HUES48 (cell line): Measurements from ENCODE around the gene STMN3.

Source experiments
- H3K27ac ChIP-seq: one replicate; pipeline ENCODE4 v1.7.0; 2013; ENCODE audit warnings: low read depth, low read length, inconsistent platforms
- H3K27me3 ChIP-seq: 2 replicates; pipeline ENCODE4 v1.6.1; 2013; ENCODE audit warnings: mild to moderate bottlenecking, low read length; ENCODE audit not compliant: control insufficient read depth, insufficient read depth
- H3K36me3 ChIP-seq: 2 replicates; pipeline ENCODE4 v1.6.1; 2013; ENCODE audit warnings: low read length; ENCODE audit not compliant: control insufficient read depth, insufficient read depth
- H3K4me1 ChIP-seq: 2 replicates; pipeline ENCODE4 v1.6.1; 2013; ENCODE audit warnings: mild to moderate bottlenecking, low read length; ENCODE audit not compliant: control insufficient read depth, insufficient read depth
- H3K4me3 ChIP-seq: 2 replicates; pipeline ENCODE4 v1.5.1; 2013; ENCODE audit warnings: mild to moderate bottlenecking, low read depth, low read length
- H3K9ac ChIP-seq: 2 replicates; pipeline ENCODE4 v1.6.1; 2013; ENCODE audit warnings: mild to moderate bottlenecking, low read depth, low read length, moderate library complexity
- H3K9me3 ChIP-seq: 2 replicates; pipeline ENCODE4 v1.6.1; 2013; ENCODE audit warnings: low read length; ENCODE audit not compliant: control insufficient read depth, insufficient read depth

The STMN3 gene

GRCh38 chr20:63682384-63683139 is 29.3 kb upstream of the STMN3 start:
- no peaks in the 10 kb centered on the region for H3K9me3 ChIP-seq
- H3K27me3 ChIP-seq, result no peaks in the 10 kb centered on the region
- no peaks in the 10 kb centered on the region for H3K4me1 ChIP-seq
- no peak overlapping the region for H3K4me3 ChIP-seq
- no peak overlapping the region for H3K27ac ChIP-seq
- no peak overlapping the region for H3K9ac ChIP-seq
- H3K36me3 ChIP-seq, result peaks cover 19% of the 10 kb centered on the region

GRCh38 chr20:63681609-63682142 is 28.5 kb upstream of the STMN3 start:
- H3K9me3 ChIP-seq, result no peaks in the 10 kb centered on the region
- H3K36me3 ChIP-seq, result peaks cover 19% of the 10 kb centered on the region
- no peak overlapping the region for H3K4me3 ChIP-seq
- no peak overlapping the region for H3K27ac ChIP-seq
- H3K4me1 ChIP-seq, result no peaks in the 10 kb centered on the region
- H3K27me3 ChIP-seq, result no peaks in the 10 kb centered on the region
- H3K9ac ChIP-seq, result no peak overlapping the region

GRCh38 chr20:63680857-63681608 is 27.8 kb upstream of the STMN3 start:
- H3K36me3 ChIP-seq, result peaks cover 23% of the 10 kb centered on the region
- no peaks in the 10 kb centered on the region for H3K9me3 ChIP-seq
- no peak overlapping the region for H3K9ac ChIP-seq
- no peaks in the 10 kb centered on the region for H3K4me1 ChIP-seq
- H3K27ac ChIP-seq, result no peak overlapping the region
- H3K27me3 ChIP-seq, result no peaks in the 10 kb centered on the region
- H3K4me3 ChIP-seq, result no peak overlapping the region

DNA sequence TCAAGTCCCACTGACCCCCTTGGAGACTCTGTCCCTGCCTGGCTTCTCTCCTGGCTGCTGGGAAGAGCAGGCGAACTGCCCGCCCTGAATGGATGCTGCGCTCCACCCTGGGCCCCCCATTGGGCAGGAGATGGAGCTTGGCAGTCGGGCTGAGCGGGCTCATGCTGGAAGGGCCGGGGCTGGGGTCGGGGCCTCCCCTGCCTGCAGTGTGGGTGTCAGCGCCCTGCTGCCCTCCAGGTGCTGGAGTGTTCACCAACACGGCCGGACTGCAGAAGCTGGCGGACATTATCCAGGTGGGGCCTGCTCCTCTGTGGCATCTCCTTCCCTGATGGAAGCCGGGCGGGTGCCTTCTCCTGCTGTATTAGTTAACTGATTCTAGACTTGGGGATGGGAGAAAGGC is 27.2 kb upstream of the STMN3 start:
- Histone ChIP-seq H3K36me3 (peaks cover 27% of the 10 kb centered on the region), H3K9me3 (no peaks in the 10 kb centered on the region), H3K9ac (no peak overlapping the region), H3K27ac (no peak overlapping the region), H3K4me3 (no peak overlapping the region), H3K27me3 (no peaks in the 10 kb centered on the region), H3K4me1 (no peaks in the 10 kb centered on the region)

GRCh38 chr20:63679799-63680305 is 26.6 kb upstream of the STMN3 start:
- Histone ChIP-seq H3K9me3 (no peaks in the 10 kb centered on the region), H3K36me3 (peaks cover 31% of the 10 kb centered on the region), H3K9ac (no peak overlapping the region), H3K4me1 (no peaks in the 10 kb centered on the region), H3K4me3 (no peak overlapping the region), H3K27ac (no peak overlapping the region), H3K27me3 (no peaks in the 10 kb centered on the region)

GRCh38 chr20:63678667-63679465 is 25.6 kb upstream of the STMN3 start:
- Histone ChIP-seq H3K4me3 (no peak overlapping the region), H3K9me3 (no peaks in the 10 kb centered on the region), H3K4me1 (no peaks in the 10 kb centered on the region), H3K27ac (no peak overlapping the region), H3K9ac (no peak overlapping the region), H3K36me3 (peaks cover 39% of the 10 kb centered on the region), H3K27me3 (no peaks in the 10 kb centered on the region)

GRCh38 chr20:63678071-63678470 is 24.8 kb upstream of the STMN3 start:
- H3K36me3 ChIP-seq, result peaks cover 42% of the 10 kb centered on the region
- H3K9me3 ChIP-seq, result no peaks in the 10 kb centered on the region
- H3K9ac ChIP-seq, result no peak overlapping the region
- no peak overlapping the region for H3K27ac ChIP-seq
- H3K4me3 ChIP-seq, result no peak overlapping the region
- H3K4me1 ChIP-seq, result no peaks in the 10 kb centered on the region
- no peaks in the 10 kb centered on the region for H3K27me3 ChIP-seq

GRCh38 chr20:63675681-63676368 is 22.6 kb upstream of the STMN3 start:
- Histone ChIP-seq H3K9ac (no peak overlapping the region), H3K27me3 (no peaks in the 10 kb centered on the region), H3K4me3 (no peak overlapping the region), H3K36me3 (peaks cover 43% of the 10 kb centered on the region), H3K27ac (no peak overlapping the region), H3K4me1 (no peaks in the 10 kb centered on the region), H3K9me3 (no peaks in the 10 kb centered on the region)

GRCh38 chr20:63673951-63674350 is 20.7 kb upstream of the STMN3 start:
- Histone ChIP-seq H3K27me3 (no peaks in the 10 kb centered on the region), H3K27ac (no peak overlapping the region), H3K9me3 (no peaks in the 10 kb centered on the region), H3K9ac (no peak overlapping the region), H3K4me1 (no peaks in the 10 kb centered on the region), H3K4me3 (no peak overlapping the region), H3K36me3 (peaks cover 46% of the 10 kb centered on the region)

DNA sequence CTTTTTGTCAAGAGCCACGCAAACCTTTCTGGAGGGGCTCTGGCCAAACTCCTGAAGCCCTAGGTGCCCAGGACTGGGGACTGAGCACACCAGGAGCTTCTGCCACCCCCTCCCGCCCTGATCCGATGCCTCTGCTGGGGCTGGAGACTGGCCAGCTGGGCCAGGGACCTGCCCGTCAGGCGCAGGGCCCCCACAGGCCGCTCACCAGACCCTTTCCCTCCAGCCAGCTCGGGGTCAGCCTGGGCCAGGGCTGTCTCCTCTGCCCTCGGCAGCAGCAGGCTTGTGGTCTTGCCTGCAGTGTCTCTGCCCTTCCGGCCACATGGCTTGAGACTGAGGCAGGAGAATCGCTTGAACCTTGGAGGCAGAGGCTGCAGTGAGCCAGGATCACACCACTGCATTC is 19.4 kb upstream of the STMN3 start:
- H3K36me3 ChIP-seq, result peaks cover 48% of the 10 kb centered on the region
- H3K4me3 ChIP-seq, result no peak overlapping the region
- no peak overlapping the region for H3K9ac ChIP-seq
- H3K4me1 ChIP-seq, result no peaks in the 10 kb centered on the region
- no peaks in the 10 kb centered on the region for H3K27me3 ChIP-seq
- no peaks in the 10 kb centered on the region for H3K9me3 ChIP-seq
- no peak overlapping the region for H3K27ac ChIP-seq
